ENCODE data around the gene MAMSTR. TPM values are rescaled to one million over a fixed set of nuclear protein-coding genes. Genes with fewer than 3 reads are reported as not detected.

MAMSTR gene
- total and polyA plus RNA-seq, 9 of the 15 experiments (the other 6 are each of a cell fraction or from before 2014, with no cell fraction given): 0.08 to 1.00 (median 0.40) TPM; not detected in 1

DNA sequence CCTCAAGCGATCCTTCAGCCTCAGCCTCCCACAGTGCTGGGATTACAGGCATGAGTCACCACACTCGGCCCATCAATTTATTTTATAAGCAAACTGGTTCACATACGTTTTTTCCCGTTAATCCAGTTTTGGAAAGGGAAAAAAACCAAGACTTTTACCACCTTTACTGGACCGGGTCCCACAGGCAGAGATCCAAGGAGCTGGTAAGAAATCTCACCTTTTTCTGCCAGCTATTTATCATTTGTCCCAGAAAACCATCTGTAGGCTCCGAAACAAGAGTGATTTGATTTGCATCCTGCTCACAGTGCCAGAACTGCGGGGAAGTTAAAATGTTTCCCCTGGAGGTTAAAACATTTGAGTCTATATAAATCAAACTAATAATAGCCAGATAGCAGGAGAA lies 30.1 kb downstream of the MAMSTR start (continued):
- TF ChIP-seq, protein P1, sequence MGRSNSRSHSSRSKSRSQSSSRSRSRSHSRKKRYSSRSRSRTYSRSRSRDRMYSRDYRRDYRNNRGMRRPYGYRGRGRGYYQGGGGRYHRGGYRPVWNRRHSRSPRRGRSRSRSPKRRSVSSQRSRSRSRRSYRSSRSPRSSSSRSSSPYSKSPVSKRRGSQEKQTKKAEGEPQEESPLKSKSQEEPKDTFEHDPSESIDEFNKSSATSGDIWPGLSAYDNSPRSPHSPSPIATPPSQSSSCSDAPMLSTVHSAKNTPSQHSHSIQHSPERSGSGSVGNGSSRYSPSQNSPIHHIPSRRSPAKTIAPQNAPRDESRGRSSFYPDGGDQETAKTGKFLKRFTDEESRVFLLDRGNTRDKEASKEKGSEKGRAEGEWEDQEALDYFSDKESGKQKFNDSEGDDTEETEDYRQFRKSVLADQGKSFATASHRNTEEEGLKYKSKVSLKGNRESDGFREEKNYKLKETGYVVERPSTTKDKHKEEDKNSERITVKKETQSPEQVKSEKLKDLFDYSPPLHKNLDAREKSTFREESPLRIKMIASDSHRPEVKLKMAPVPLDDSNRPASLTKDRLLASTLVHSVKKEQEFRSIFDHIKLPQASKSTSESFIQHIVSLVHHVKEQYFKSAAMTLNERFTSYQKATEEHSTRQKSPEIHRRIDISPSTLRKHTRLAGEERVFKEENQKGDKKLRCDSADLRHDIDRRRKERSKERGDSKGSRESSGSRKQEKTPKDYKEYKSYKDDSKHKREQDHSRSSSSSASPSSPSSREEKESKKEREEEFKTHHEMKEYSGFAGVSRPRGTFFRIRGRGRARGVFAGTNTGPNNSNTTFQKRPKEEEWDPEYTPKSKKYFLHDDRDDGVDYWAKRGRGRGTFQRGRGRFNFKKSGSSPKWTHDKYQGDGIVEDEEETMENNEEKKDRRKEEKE (IDR thresholded peaks at IDR 0.05; ENCODE audit: borderline replicate concordance in 1 of 2, control insufficient read depth in 1 of 2, low read depth in 2 of 2, low read length in 1 of 2): no peak
- TF ChIP-seq ZNF124 (CRISPR knock-in tag; IDR thresholded peaks at IDR 0.05) (no peak), MYNN (IDR thresholded peaks at IDR 0.05) (no peak), MYNN (CRISPR knock-in tag; IDR thresholded peaks at IDR 0.05) (no peak), ZNF764 (CRISPR knock-in tag; IDR thresholded peaks at IDR 0.05; ENCODE audit: low read depth) (no peak), LARP7 (IDR thresholded peaks at IDR 0.05) (no peak), ZNF23 (CRISPR knock-in tag; IDR thresholded peaks at IDR 0.05) (no peak), RBM25 (IDR thresholded peaks at IDR 0.05; ENCODE audit: low read depth, low read length, severe bottlenecking) (peak; percentile 26), KHSRP (IDR thresholded peaks at IDR 0.05) (no peak)
- TF ChIP-seq, protein P2, sequence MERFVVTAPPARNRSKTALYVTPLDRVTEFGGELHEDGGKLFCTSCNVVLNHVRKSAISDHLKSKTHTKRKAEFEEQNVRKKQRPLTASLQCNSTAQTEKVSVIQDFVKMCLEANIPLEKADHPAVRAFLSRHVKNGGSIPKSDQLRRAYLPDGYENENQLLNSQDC (CRISPR knock-in tag; IDR thresholded peaks at IDR 0.05): no peak
- TF ChIP-seq, protein P3, sequence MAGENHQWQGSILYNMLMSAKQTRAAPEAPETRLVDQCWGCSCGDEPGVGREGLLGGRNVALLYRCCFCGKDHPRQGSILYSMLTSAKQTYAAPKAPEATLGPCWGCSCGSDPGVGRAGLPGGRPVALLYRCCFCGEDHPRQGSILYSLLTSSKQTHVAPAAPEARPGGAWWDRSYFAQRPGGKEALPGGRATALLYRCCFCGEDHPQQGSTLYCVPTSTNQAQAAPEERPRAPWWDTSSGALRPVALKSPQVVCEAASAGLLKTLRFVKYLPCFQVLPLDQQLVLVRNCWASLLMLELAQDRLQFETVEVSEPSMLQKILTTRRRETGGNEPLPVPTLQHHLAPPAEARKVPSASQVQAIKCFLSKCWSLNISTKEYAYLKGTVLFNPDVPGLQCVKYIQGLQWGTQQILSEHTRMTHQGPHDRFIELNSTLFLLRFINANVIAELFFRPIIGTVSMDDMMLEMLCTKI (IDR thresholded peaks at IDR 0.05; ENCODE audit: partially characterized antibody): no peak

All from K562 (cell line).